Endothelial cell of umbilical vein (primary cell): Measurements from ENCODE around the gene RNFT2. TPM values are rescaled to one million over a fixed set of nuclear protein-coding genes. Genes with fewer than 3 reads are reported as not detected.

Source experiments
- BruUV-seq: library from RNA; stranded (reverse); fragments of 400-500 nt; replicated peaks from 2 replicates; lab custom pipeline; 2021; lab: Mats Ljungman, UMichigan
- CTCF ChIA-PET: fragments of 300-600, 350-600 bp; sonication (Branson Sonifier 250); formaldehyde crosslinking; loops from one replicate; lab custom pipeline; 2021; ENCODE audit warnings: antibody characterized with exemption, inconsistent platforms; lab: Charles Lee
- POLR2A ChIA-PET: fragments of 300-600, 350-600 bp; sonication (Branson Sonifier 250); formaldehyde crosslinking; loops from one replicate; lab custom pipeline; 2021; ENCODE audit warnings: antibody characterized with exemption, inconsistent platforms; lab: Charles Lee
- DNase-seq: peaks from one replicate; pipeline ENCODE4 v3.0.0-alpha.2; 2011; ENCODE audit warnings: low read depth, low spot score
- FAIRE-seq: peaks from 2 replicates; lab custom pipeline; 2011; peaks lifted over from hg19 to GRCh38; lab: Jason Lieb, UNC
- H2AFZ ChIP-seq: 2 replicates; pipeline ENCODE4 v1.6.0; 2012; ENCODE audit warnings: low read depth, low read length, control low read depth, inconsistent platforms
- H3K27ac ChIP-seq: 2 replicates; pipeline ENCODE4 v1.5.1; 2011; ENCODE audit warnings: low read depth, mild to moderate bottlenecking, control low read depth, low read length, moderate library complexity; ENCODE audit not compliant: insufficient read depth
- H3K27me3 ChIP-seq, 2 experiments: 2 replicates each; pipeline versions ENCODE4 v1.6.0 to v1.6.1; 2011; ENCODE audit warnings: low read length in 2 of 2, mixed read lengths in 1 of 2; ENCODE audit not compliant: control insufficient read depth in 2 of 2, insufficient read depth in 2 of 2
- H3K36me3 ChIP-seq, 2 experiments: 2 replicates in 1 of 2; 3 replicates in 1 of 2; pipeline ENCODE4 v1.5.1; 2011; ENCODE audit warnings: low read length in 2 of 2, mild to moderate bottlenecking in 1 of 2, moderate library complexity in 1 of 2; ENCODE audit not compliant: control insufficient read depth in 2 of 2, insufficient read depth in 2 of 2; ENCODE audit errors: extremely low read depth in 1 of 2
- H3K4me1 ChIP-seq: 3 replicates; pipeline ENCODE4 v1.5.1; 2011; ENCODE audit warnings: mild to moderate bottlenecking, low read length; ENCODE audit not compliant: control insufficient read depth, insufficient read depth; ENCODE audit errors: extremely low read depth
- H3K4me2 ChIP-seq: 2 replicates; pipeline ENCODE4 v1.6.1; 2011; ENCODE audit warnings: low read length, control low read depth, mixed read lengths; ENCODE audit not compliant: insufficient read depth
- H3K4me3 ChIP-seq, 3 experiments: fragments of 200-600 bp in 1 of 3; sonication (generic), shearing (Covaris generic) in 1 of 3; replicated peaks in 1 of 3; 2 replicates each; pipeline ENCODE4 v1.5.1; 2011 to 2016; ENCODE audit warnings: control low read depth in 3 of 3, low read length in 3 of 3, mild to moderate bottlenecking in 2 of 3, inconsistent platforms in 1 of 3, low read depth in 1 of 3, moderate library complexity in 1 of 3; ENCODE audit not compliant: insufficient read depth in 1 of 3
- H3K79me2 ChIP-seq: 2 replicates; pipeline ENCODE4 v1.6.0; 2012; ENCODE audit warnings: low read length, inconsistent platforms; ENCODE audit not compliant: control insufficient read depth, insufficient read depth
- H3K9ac ChIP-seq: replicated peaks from 2 replicates; pipeline ENCODE3; 2011; ENCODE audit warnings: low read length, control low read depth; ENCODE audit not compliant: insufficient read depth; ENCODE audit errors: extremely low read depth
- H3K9me1 ChIP-seq: replicated peaks from 3 replicates; pipeline ENCODE4 v1.6.0; 2011; ENCODE audit warnings: mild to moderate bottlenecking, low read length; ENCODE audit not compliant: control insufficient read depth, insufficient read depth; ENCODE audit errors: extremely low read depth
- H3K9me3 ChIP-seq: replicated peaks from 2 replicates; pipeline ENCODE4 v1.5.1; 2012; ENCODE audit warnings: low read length, inconsistent platforms; ENCODE audit not compliant: control insufficient read depth, insufficient read depth
- H4K20me1 ChIP-seq: replicated peaks from 2 replicates; pipeline ENCODE3; 2011; ENCODE audit warnings: mild to moderate bottlenecking, low read length; ENCODE audit not compliant: control insufficient read depth, insufficient read depth; ENCODE audit errors: extremely low read depth
- EZH2 ChIP-seq: IDR thresholded peaks from 2 replicates; pipeline ENCODE4 v1.6.1; 2012; ENCODE audit warnings: borderline replicate concordance, low read depth, mild to moderate bottlenecking, moderate library complexity, low read length, inconsistent platforms; ENCODE audit not compliant: severe bottlenecking
- FOS ChIP-seq: IDR thresholded peaks from 2 replicates; pipeline ENCODE4 v1.6.1; 2011; ENCODE audit warnings: mild to moderate bottlenecking, low read length, moderate library complexity, borderline replicate concordance; ENCODE audit not compliant: insufficient read depth
- GATA2 ChIP-seq: IDR thresholded peaks from 2 replicates; pipeline ENCODE4 v1.7.0; 2011; ENCODE audit warnings: low read depth, mild to moderate bottlenecking, moderate library complexity, mixed read lengths, low read length; ENCODE audit not compliant: insufficient read length, insufficient read depth
- JUN ChIP-seq: IDR thresholded peaks from 2 replicates; pipeline ENCODE4 v1.6.1; 2011; ENCODE audit warnings: borderline replicate concordance, low read depth; ENCODE audit not compliant: insufficient read length, insufficient read depth
- MAX ChIP-seq: IDR thresholded peaks from 2 replicates; pipeline ENCODE4 v1.6.1; 2011; ENCODE audit not compliant: insufficient read depth, insufficient read length
- MYC ChIP-seq: IDR thresholded peaks from one replicate; pipeline ENCODE4 v1.6.1; 2011; ENCODE audit warnings: mild to moderate bottlenecking, low read depth, low read length
- POLR2A ChIP-seq: IDR thresholded peaks from 2 replicates; pipeline ENCODE4 v1.6.1; 2012; ENCODE audit warnings: low read depth, mild to moderate bottlenecking, control low read depth, low read length
- POLR2AphosphoS5 ChIP-seq: IDR thresholded peaks from 2 replicates; pipeline ENCODE4 v1.6.1; 2012; ENCODE audit warnings: low read depth, mild to moderate bottlenecking, control low read depth, low read length, moderate library complexity; ENCODE audit not compliant: insufficient read depth
- dilution Hi-C: fragments of 300-500 bp; cut with MboI; formaldehyde crosslinking; loops from one replicate; pipeline ENCODE4 v1.15.0; 2019; ENCODE audit warnings: low sequenced_read_pairs; ENCODE audit not compliant: extremely low pct_ligation_motif_present
- intact Hi-C: fragments of 100-400 bp; cut with micrococcal nuclease; formaldehyde crosslinking; loops from one replicate; pipeline ENCODE4 v1.10.0; 2022
- polyA plus RNA-seq, 4 experiments: library from polyadenylated mRNA; depleted of rRNA in 3 of 4; stranded (reverse) in 3 of 4; unstranded in 1 of 4; fragments of >200 nt; gene quantifications; 2 replicates each; pipeline versions ENCODE4 v1.2.1 to v1.2.3, GENCODE V29; 2011 to 2012; ENCODE audit warnings: missing spikeins in 1 of 4
- total RNA-seq: library from RNA; stranded (reverse); gene quantifications from 2 replicates; pipeline ENCODE4 v1.2.3, GENCODE V29; 2021
- TF ChIP-seq, protein P1 (sequence below), 2 donors: IDR thresholded peaks; 1 replicate in 1 of 2; 2 replicates in 1 of 2; pipeline ENCODE4 v1.5.1; 2011; ENCODE audit warnings: low read length in 2 of 2, mild to moderate bottlenecking in 2 of 2, moderate library complexity in 2 of 2, control low read depth in 1 of 2, inconsistent platforms in 1 of 2, low read depth in 1 of 2; ENCODE audit not compliant: insufficient read depth in 1 of 2; ENCODE audit errors: extremely low read depth in 1 of 2

The RNFT2 gene
- total and polyA plus RNA-seq, 2 donors (not counting 3 experiments of a cell fraction or from before 2014, with no cell fraction given) = 1.4 to 6.6 TPM

GRCh38 chr12:116700066-116700465, 38.0 kb upstream of the RNFT2 start:
- BruUV-seq = no TSS peak
- no peak for FAIRE-seq
- Histone ChIP-seq H3K9me3 (no peaks in the 10 kb centered on the region), H4K20me1 (no peaks in the 10 kb centered on the region), H2AFZ (no peak overlapping the region), H3K9ac (no peak overlapping the region), H3K36me3 (no peaks in the 10 kb centered on the region), H3K9me1 (no peaks in the 10 kb centered on the region), H3K4me2 (no peak overlapping the region), H3K4me1 (no peaks in the 10 kb centered on the region), H3K27me3 (peaks cover 3 to 6% of the 10 kb centered on the region in 2 experiments), H3K4me3 (no peak overlapping the region), H3K27ac (no peak overlapping the region), H3K79me2 (no peaks in the 10 kb centered on the region)
- CTCF ChIA-PET = interaction anchor here (0.8 to 3.7 kb wide), 5 partner anchors 9 to 321 kb away, joined by 3 to 25 read pairs (median 3); no protein-coding TSS in a partner anchor
- dilution Hi-C loops = no loop called here
- DNase-seq = no peak
- intact Hi-C loops = loop anchor here (5.0 kb wide), 1 partner anchor 437 kb away; no protein-coding TSS in a partner anchor
- TF ChIP-seq, protein P1, sequence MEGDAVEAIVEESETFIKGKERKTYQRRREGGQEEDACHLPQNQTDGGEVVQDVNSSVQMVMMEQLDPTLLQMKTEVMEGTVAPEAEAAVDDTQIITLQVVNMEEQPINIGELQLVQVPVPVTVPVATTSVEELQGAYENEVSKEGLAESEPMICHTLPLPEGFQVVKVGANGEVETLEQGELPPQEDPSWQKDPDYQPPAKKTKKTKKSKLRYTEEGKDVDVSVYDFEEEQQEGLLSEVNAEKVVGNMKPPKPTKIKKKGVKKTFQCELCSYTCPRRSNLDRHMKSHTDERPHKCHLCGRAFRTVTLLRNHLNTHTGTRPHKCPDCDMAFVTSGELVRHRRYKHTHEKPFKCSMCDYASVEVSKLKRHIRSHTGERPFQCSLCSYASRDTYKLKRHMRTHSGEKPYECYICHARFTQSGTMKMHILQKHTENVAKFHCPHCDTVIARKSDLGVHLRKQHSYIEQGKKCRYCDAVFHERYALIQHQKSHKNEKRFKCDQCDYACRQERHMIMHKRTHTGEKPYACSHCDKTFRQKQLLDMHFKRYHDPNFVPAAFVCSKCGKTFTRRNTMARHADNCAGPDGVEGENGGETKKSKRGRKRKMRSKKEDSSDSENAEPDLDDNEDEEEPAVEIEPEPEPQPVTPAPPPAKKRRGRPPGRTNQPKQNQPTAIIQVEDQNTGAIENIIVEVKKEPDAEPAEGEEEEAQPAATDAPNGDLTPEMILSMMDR (IDR thresholded peaks at IDR 0.05; ENCODE audit: extremely low read depth in 1 of 2, insufficient read depth in 1 of 2, low read depth in 1 of 2, low read length in 2 of 2) = no peak
- TF ChIP-seq JUN = no peak
- no peak for TF ChIP-seq EZH2
- no peak for TF ChIP-seq GATA2
- TF ChIP-seq FOS = no peak
- no peak for TF ChIP-seq POLR2A
- no peak for TF ChIP-seq MAX
- TF ChIP-seq MYC = no peak
- no peak for TF ChIP-seq POLR2AphosphoS5
- POLR2A ChIA-PET = no interaction called here
